ENCODE data around the gene ACOX2.

DNA sequence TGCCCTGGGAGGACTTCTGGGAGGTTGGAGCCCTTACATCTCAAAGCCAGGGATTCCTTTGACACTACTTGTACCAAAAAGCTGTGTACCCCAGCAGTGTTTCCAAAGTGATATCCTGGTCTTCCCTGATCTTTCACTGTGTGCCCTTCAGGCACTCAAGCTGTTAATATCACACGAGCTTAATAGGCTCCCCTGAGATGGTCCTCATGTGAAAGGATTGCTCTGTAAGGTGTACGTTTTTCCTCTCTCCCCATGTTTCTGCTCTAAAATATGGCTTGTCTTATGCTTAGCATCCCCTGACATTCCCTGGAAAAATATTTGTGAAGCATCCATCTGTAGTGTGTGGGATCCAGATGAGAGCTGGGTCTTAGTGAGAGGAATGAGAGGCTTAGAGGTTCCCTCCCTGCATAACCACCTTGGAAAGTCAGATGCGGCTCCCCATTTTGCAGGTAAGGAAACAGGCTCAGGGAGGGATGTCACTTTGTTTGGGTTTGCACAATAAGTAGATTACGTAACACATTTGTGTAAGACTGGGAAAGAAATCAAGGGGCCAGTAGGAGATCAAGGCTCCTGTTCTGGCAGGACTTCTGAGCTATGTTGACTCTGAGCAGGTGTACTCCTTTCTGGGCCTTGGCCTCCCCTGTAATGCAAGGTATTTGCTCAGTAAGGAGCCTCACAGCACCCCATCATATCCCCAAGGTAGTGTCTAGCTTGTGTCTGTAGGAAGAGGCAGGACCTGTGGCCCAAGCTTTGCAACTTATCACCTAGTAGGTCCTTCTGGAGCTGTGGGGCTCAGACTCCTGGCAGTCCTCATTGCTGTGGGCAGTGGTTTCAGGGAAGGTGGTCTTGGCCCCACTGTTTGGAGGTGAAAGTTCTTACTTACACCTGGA, 667 bp upstream of the ACOX2 start:
- TF ChIP-seq GATA2 (IDR thresholded peaks at IDR 0.05; ENCODE audit: low read depth, low read length) (no peak), GATA3 (IDR thresholded peaks at IDR 0.05; ENCODE audit: low read depth, low read length) (no peak)

Data from SH-SY5Y (cell line).